H1 (cell line): Measurements from ENCODE around the gene CNST.

ENCODE experiments used
- ATF2 ChIP-seq: IDR thresholded peaks from 2 replicates; pipeline ENCODE4 v1.6.1; 2012; ENCODE audit warnings: low read length, inconsistent platforms
- CTCF ChIP-seq, 3 experiments: IDR thresholded peaks; 1 replicate in 2 of 3; 2 replicates in 1 of 3; pipeline versions ENCODE4 v1.5.1 to v1.6.1; 2011; ENCODE audit warnings: low read length in 3 of 3, mild to moderate bottlenecking in 3 of 3, inconsistent platforms in 2 of 3, low read depth in 1 of 3, moderate library complexity in 1 of 3; ENCODE audit not compliant: insufficient read depth in 1 of 3; ENCODE audit errors: control extremely low read depth in 1 of 3
- EZH2 ChIP-seq: fragments of 200-600 bp; sonication (generic); IDR thresholded peaks from 2 replicates; pipeline ENCODE4 v1.7.1; 2012; ENCODE audit warnings: low read depth, mild to moderate bottlenecking, moderate library complexity, low read length, inconsistent platforms; ENCODE audit not compliant: severe bottlenecking
- HDAC6 ChIP-seq: IDR thresholded peaks from one replicate; pipeline ENCODE4 v1.7.1; 2012; ENCODE audit warnings: low read depth, mild to moderate bottlenecking, inconsistent platforms, low read length, moderate library complexity
- MAX ChIP-seq: IDR thresholded peaks from 2 replicates; pipeline ENCODE4 v1.6.1; 2012; ENCODE audit warnings: inconsistent platforms
- POLR2A ChIP-seq, 2 experiments: IDR thresholded peaks; 1 replicate in 1 of 2; 2 replicates in 1 of 2; pipeline ENCODE4 v1.6.1; 2011; ENCODE audit warnings: low read depth in 2 of 2, low read length in 2 of 2, mild to moderate bottlenecking in 2 of 2; ENCODE audit errors: control extremely low read depth in 1 of 2
- POLR2AphosphoS5 ChIP-seq: IDR thresholded peaks from 2 replicates; pipeline ENCODE4 v1.6.1; 2011; ENCODE audit warnings: low read depth, low read length
- POU5F1 ChIP-seq: IDR thresholded peaks from 2 replicates; pipeline ENCODE4 v1.6.1; 2011; ENCODE audit warnings: low read depth, mild to moderate bottlenecking, low read length, moderate library complexity
- RNF2 ChIP-seq: fragments of 200-900, 300-1000 bp; sonication (generic); IDR thresholded peaks from 2 replicates; pipeline ENCODE4 v1.7.1; 2016; ENCODE audit warnings: borderline replicate concordance, low read depth, mild to moderate bottlenecking, antibody characterized with exemption, low read length; ENCODE audit not compliant: poor library complexity, severe bottlenecking; ENCODE audit errors: missing control alignments
- SIX5 ChIP-seq: IDR thresholded peaks from 2 replicates; pipeline ENCODE4 v1.6.1; 2011; ENCODE audit warnings: mild to moderate bottlenecking, low read depth, low read length
- TBP ChIP-seq: IDR thresholded peaks from 2 replicates; pipeline ENCODE4 v1.6.1; 2011; ENCODE audit warnings: low read depth, low read length, improper control_type of control experiment

GRCh38 chr1:246607462-246607861, 41.2 kb downstream of the CNST start:
- no peak for TF ChIP-seq CTCF (IDR thresholded peaks at IDR 0.05; ENCODE audit: control extremely low read depth in 1 of 3, insufficient read depth in 1 of 3, low read depth in 1 of 3, low read length in 3 of 3)
- TF ChIP-seq ATF2: no peak
- no peak for TF ChIP-seq POLR2A (IDR thresholded peaks at IDR 0.05; ENCODE audit: control extremely low read depth in 1 of 2, low read depth in 2 of 2, low read length in 2 of 2)
- no peak for TF ChIP-seq RNF2
- TF ChIP-seq TBP: no peak
- no peak for TF ChIP-seq POLR2AphosphoS5
- no peak for TF ChIP-seq EZH2
- no peak for TF ChIP-seq POU5F1
- no peak for TF ChIP-seq HDAC6
- TF ChIP-seq SIX5: no peak
- no peak for TF ChIP-seq MAX
